PC-9 (cell line): ENCODE measurements around the gene FOXN3.
"Not testable (repeated sequence)": the region's sequence is repeated elsewhere in the genome, so short reads cannot be mapped to it uniquely, and the experiment has no call there.

ENCODE experiments used
- EZH2 ChIP-seq: fragments of 200-600 bp; sonication (generic); IDR thresholded peaks from 2 replicates; pipeline ENCODE4 v1.8.0; 2017; ENCODE audit warnings: antibody characterized with exemption, low read depth
- TF ChIP-seq, protein P1 (sequence below): fragments of 200-600 bp; sonication (generic); conservative IDR thresholded peaks from 2 replicates; pipeline ENCODE4 v1.6.1; 2017; ENCODE audit warnings: mixed run types, antibody characterized with exemption, mild to moderate bottlenecking, moderate library complexity

DNA sequence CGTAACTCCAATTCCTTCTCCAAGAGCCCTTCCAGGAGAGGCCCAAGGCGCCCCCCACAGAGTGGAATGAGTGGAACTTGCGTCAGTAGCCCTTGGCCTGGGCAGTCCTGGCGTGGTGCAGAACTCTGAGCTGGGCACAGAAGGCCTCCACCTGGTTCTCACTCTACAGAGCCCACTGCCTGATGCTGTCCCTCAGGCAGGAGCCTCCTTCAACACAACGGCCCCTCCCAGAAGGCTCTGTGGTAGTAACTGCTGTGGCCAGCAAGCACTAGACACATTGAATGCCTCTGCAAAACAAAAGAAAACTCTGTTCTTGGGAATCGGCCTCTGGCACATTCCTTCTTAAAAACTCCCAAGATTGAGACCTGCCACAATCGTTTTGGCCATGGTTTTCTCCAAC is 258.9 kb downstream of the FOXN3 start:
- TF ChIP-seq, protein P1, sequence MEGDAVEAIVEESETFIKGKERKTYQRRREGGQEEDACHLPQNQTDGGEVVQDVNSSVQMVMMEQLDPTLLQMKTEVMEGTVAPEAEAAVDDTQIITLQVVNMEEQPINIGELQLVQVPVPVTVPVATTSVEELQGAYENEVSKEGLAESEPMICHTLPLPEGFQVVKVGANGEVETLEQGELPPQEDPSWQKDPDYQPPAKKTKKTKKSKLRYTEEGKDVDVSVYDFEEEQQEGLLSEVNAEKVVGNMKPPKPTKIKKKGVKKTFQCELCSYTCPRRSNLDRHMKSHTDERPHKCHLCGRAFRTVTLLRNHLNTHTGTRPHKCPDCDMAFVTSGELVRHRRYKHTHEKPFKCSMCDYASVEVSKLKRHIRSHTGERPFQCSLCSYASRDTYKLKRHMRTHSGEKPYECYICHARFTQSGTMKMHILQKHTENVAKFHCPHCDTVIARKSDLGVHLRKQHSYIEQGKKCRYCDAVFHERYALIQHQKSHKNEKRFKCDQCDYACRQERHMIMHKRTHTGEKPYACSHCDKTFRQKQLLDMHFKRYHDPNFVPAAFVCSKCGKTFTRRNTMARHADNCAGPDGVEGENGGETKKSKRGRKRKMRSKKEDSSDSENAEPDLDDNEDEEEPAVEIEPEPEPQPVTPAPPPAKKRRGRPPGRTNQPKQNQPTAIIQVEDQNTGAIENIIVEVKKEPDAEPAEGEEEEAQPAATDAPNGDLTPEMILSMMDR, result not testable (repeated sequence)
- TF ChIP-seq EZH2, result not testable (repeated sequence)
